K562 (cell line): Measurements from ENCODE around the gene PDK1. TPM values are rescaled to one million over a fixed set of nuclear protein-coding genes. Genes with fewer than 3 reads are reported as not detected.

Experiments
- ARID2 ChIP-seq: fragments of 450-650 bp; IDR thresholded peaks from 2 replicates; pipeline ENCODE4 v1.6.1; 2017; ENCODE audit warnings: antibody characterized with exemption, mild to moderate bottlenecking
- ARID3A ChIP-seq: IDR thresholded peaks from 2 replicates; pipeline ENCODE4 v1.6.1; 2012; ENCODE audit warnings: low read depth, low read length, improper control_type of control experiment, borderline replicate concordance
- CEBPB ChIP-seq: fragments of 450-650 bp; IDR thresholded peaks from 2 replicates; pipeline ENCODE4 v1.6.1; 2016; ENCODE audit warnings: missing genetic modification characterization, missing compliant biosample characterization
- CEBPZ ChIP-seq: fragments of 150-350 bp; IDR thresholded peaks from 2 replicates; pipeline ENCODE4 v1.6.1; 2014; ENCODE audit warnings: low read depth, mild to moderate bottlenecking, low read length, borderline replicate concordance
- CGGBP1 ChIP-seq: fragments of 250-450 bp; sonication (Bioruptor Pico); IDR thresholded peaks from 2 replicates; pipeline ENCODE4 v1.9.0; 2021; ENCODE audit warnings: mild to moderate bottlenecking
- CREM ChIP-seq: IDR thresholded peaks from 2 replicates; pipeline ENCODE4 v1.6.1; 2014; ENCODE audit warnings: antibody characterized with exemption, low read depth
- DDX20 ChIP-seq: fragments of 450-650 bp; IDR thresholded peaks from 2 replicates; pipeline ENCODE4 v1.6.1; 2016; ENCODE audit warnings: missing genetic modification characterization, low read depth, mild to moderate bottlenecking, missing compliant biosample characterization, moderate library complexity
- MAFG ChIP-seq: fragments of 450-650 bp; conservative IDR thresholded peaks from 2 replicates; pipeline ENCODE4 v1.6.1; 2016; ENCODE audit warnings: missing genetic modification characterization, missing compliant biosample characterization
- MTA3 ChIP-seq: fragments of 450-650 bp; formaldehyde crosslinking; IDR thresholded peaks from 2 replicates; pipeline ENCODE4 v1.6.1; 2017; ENCODE audit warnings: mild to moderate bottlenecking, borderline replicate concordance
- MXD1 ChIP-seq: fragments of 250-450 bp; sonication (Bioruptor Pico); IDR thresholded peaks from 2 replicates; pipeline ENCODE4 v1.8.0; 2021; ENCODE audit warnings: borderline replicate concordance, mild to moderate bottlenecking, moderate library complexity; ENCODE audit not compliant: poor library complexity, severe bottlenecking
- PATZ1 ChIP-seq: fragments of 250-450 bp; sonication (Bioruptor Pico); IDR thresholded peaks from 2 replicates; pipeline ENCODE4 v1.5.0; 2020; ENCODE audit warnings: mild to moderate bottlenecking, borderline replicate concordance
- PHF21A ChIP-seq: fragments of 450-650 bp; IDR thresholded peaks from 2 replicates; pipeline ENCODE4 v1.6.1; 2017; ENCODE audit warnings: low read depth, borderline replicate concordance
- RBM25 ChIP-seq: fragments of 200-400 bp; formaldehyde crosslinking; IDR thresholded peaks from 2 replicates; pipeline ENCODE4 v1.6.1; 2018; ENCODE audit warnings: low read length, low read depth, moderate library complexity; ENCODE audit not compliant: severe bottlenecking
- SLC30A9 ChIP-seq: fragments of 250-450 bp; sonication (Bioruptor Pico); IDR thresholded peaks from 2 replicates; pipeline ENCODE4 v1.8.0; 2022; ENCODE audit warnings: mild to moderate bottlenecking, moderate library complexity
- TAF15 ChIP-seq: fragments of 200-400 bp; formaldehyde crosslinking; IDR thresholded peaks from 2 replicates; pipeline ENCODE4 v1.6.1; 2017; ENCODE audit warnings: mild to moderate bottlenecking, low read depth, low read length, moderate library complexity
- TFAP4 ChIP-seq: sonication (generic); formaldehyde crosslinking; IDR thresholded peaks from 2 replicates; pipeline ENCODE4 v1.8.0; 2022; ENCODE audit warnings: missing genetic modification reagents, mild to moderate bottlenecking, moderate library complexity, borderline replicate concordance
- ZNF695 ChIP-seq: fragments of 450-650 bp; formaldehyde crosslinking; IDR thresholded peaks from 2 replicates; pipeline ENCODE4 v1.4.0; 2020; ENCODE audit warnings: mild to moderate bottlenecking, moderate library complexity
- ZZZ3 ChIP-seq: fragments of 450-650 bp; IDR thresholded peaks from 2 replicates; pipeline ENCODE4 v1.6.1; 2016; ENCODE audit warnings: antibody characterized with exemption, mild to moderate bottlenecking, moderate library complexity
- polyA plus RNA-seq, 8 experiments: library from polyadenylated mRNA; depleted of rRNA in 4 of 8; stranded (reverse) in 5 of 8; unstranded in 3 of 8; fragments of >200 nt; fragmentation: Nextera tagmentation in 2 of 8; fragmentation: Illumina TruSeq in 1 of 8; extraction: Ambion mirVana in 2 of 8; extraction: Trizol in 1 of 8; gene quantifications; 2 replicates each; pipeline versions ENCODE4 v1.2.1 to v1.2.3, GENCODE V29; 2011 to 2014; ENCODE audit warnings: inconsistent platforms in 1 of 8, missing spikeins in 1 of 8
- total RNA-seq, 7 experiments: library from RNA; depleted of rRNA in 6 of 7; stranded (reverse); fragments of >200 nt in 6 of 7; fragmentation: Illumina TruSeq in 2 of 7; extraction: Trizol in 2 of 7; gene quantifications; 2 replicates each; pipeline versions ENCODE4 v1.2.1 to v1.2.3, GENCODE V29; 2011 to 2021; ENCODE audit warnings: low replicate concordance in 1 of 7

PDK1 gene
- total and polyA plus RNA-seq, 9 of the 15 experiments (the other 6 are each of a cell fraction or from before 2014, with no cell fraction given) = 3.5 to 176 (median 13.9) TPM

- TF ChIP-seq TAF15 (no peak), MXD1 (no peak), CEBPZ (no peak), DDX20 (no peak), PHF21A (peak; percentile 66; the same call in 1 of the 2 replicates), ZNF695 (CRISPR knock-in tag) (0 out of 2 replicates have a peak, but pooled peaks have one; percentile 38), TFAP4 (CRISPR knock-in tag) (peak; percentile 77), MAFG (tag) (no peak), CEBPB (tag) (peak; percentile 91), ZZZ3 (no peak), CREM (peak; percentile 87), SLC30A9 (no peak), PATZ1 (CRISPR knock-in tag) (no peak), CGGBP1 (CRISPR knock-in tag) (no peak), ARID2 (no peak), MTA3 (peak; percentile 79; the same call in 1 of the 2 replicates), ARID3A (no peak), RBM25 (no peak)
Observed at GRCh38 chr2:172555522-172556283, at the start of gene PDK1 (continued).
